Ectodermal cell (in vitro differentiated cells): Measurements from ENCODE around the gene FHOD3.

ENCODE experiments used
- H3K27ac ChIP-seq: 2 replicates; pipeline ENCODE4 v1.7.0; 2013; ENCODE audit warnings: mild to moderate bottlenecking, low read depth, low read length; ENCODE audit not compliant: insufficient read depth, poor library complexity, severe bottlenecking
- H3K27me3 ChIP-seq: 2 replicates; pipeline ENCODE4 v1.7.0; 2013; ENCODE audit warnings: mild to moderate bottlenecking, low read length; ENCODE audit not compliant: insufficient read depth, control insufficient read depth, poor library complexity, severe bottlenecking
- H3K36me3 ChIP-seq: one replicate; pipeline ENCODE4 v1.7.0; 2013; ENCODE audit warnings: low read length; ENCODE audit not compliant: control insufficient read depth, insufficient read depth
- H3K4me1 ChIP-seq: one replicate; pipeline ENCODE4 v1.7.0; 2013; ENCODE audit warnings: low read length; ENCODE audit not compliant: control insufficient read depth, insufficient read depth
- H3K4me3 ChIP-seq: 2 replicates; pipeline ENCODE4 v1.7.0; 2013; ENCODE audit warnings: low read depth, low read length, control low read depth; ENCODE audit not compliant: insufficient read depth
- H3K9me3 ChIP-seq: 2 replicates; pipeline ENCODE4 v1.7.0; 2013; ENCODE audit warnings: mild to moderate bottlenecking, low read length, moderate library complexity; ENCODE audit not compliant: control insufficient read depth
- WGBS, 2 experiments: methylation state at CpG; one replicate each; pipeline ENCODE4 v1.1.7; 2013; ENCODE audit warnings: missing lambda C conversion rate in 2 of 2; 5-methylcytosine and 5-hydroxymethylcytosine counted together

Gene FHOD3

GRCh38 chr18:36360256-36360909 lies 62.9 kb downstream of the FHOD3 start:
- Histone ChIP-seq H3K4me1 (no peaks in the 10 kb centered on the region), H3K9me3 (no peaks in the 10 kb centered on the region), H3K27ac (no peak overlapping the region), H3K36me3 (peaks cover 11% of the 10 kb centered on the region), H3K27me3 (no peaks in the 10 kb centered on the region), H3K4me3 (no peak overlapping the region)
- 92 to 95% methylated on average over 1 of the region's 1 CpG for WGBS, 2 experiments

- Histone ChIP-seq H3K9me3 (no peaks in the 10 kb centered on the region), H3K4me3 (no peak overlapping the region), H3K27ac (no peak overlapping the region), H3K36me3 (peaks cover 11% of the 10 kb centered on the region), H3K4me1 (no peaks in the 10 kb centered on the region), H3K27me3 (no peaks in the 10 kb centered on the region)
- WGBS, 2 experiments, result 90 to 96% methylated on average over 2 of the region's 2 CpGs
Measured at GRCh38 chr18:36364911-36365624, 67.6 kb downstream of the FHOD3 start.

- H3K27me3 ChIP-seq, result no peaks in the 10 kb centered on the region
- H3K4me1 ChIP-seq, result no peaks in the 10 kb centered on the region
- no peak overlapping the region for H3K4me3 ChIP-seq
- 93 to 96% methylated on average over 7 of the region's 7 CpGs for WGBS, 2 experiments
- no peak overlapping the region for H3K27ac ChIP-seq
- no peaks in the 10 kb centered on the region for H3K9me3 ChIP-seq
- H3K36me3 ChIP-seq, result peaks cover 19% of the 10 kb centered on the region
Measured at GRCh38 chr18:36365836-36366775, 68.6 kb downstream of the FHOD3 start.

GRCh38 chr18:36366994-36367839 lies 69.7 kb downstream of the FHOD3 start:
- WGBS, 2 experiments, result 89 to 91% methylated on average over 8 of the region's 8 CpGs
- Histone ChIP-seq H3K27ac (no peak overlapping the region), H3K27me3 (no peaks in the 10 kb centered on the region), H3K9me3 (no peaks in the 10 kb centered on the region), H3K4me1 (no peaks in the 10 kb centered on the region), H3K36me3 (peaks cover 18% of the 10 kb centered on the region), H3K4me3 (no peak overlapping the region)

GRCh38 chr18:36368889-36369288 lies 71.4 kb downstream of the FHOD3 start:
- WGBS, 2 experiments, result 100% methylated on average over 3 of the region's 3 CpGs
- Histone ChIP-seq H3K27me3 (no peaks in the 10 kb centered on the region), H3K9me3 (no peaks in the 10 kb centered on the region)

GRCh38 chr18:36372903-36373311 lies 75.4 kb downstream of the FHOD3 start:
- Histone ChIP-seq H3K27me3 (no peaks in the 10 kb centered on the region), H3K36me3 (peaks cover 13% of the 10 kb centered on the region), H3K27ac (no peak overlapping the region), H3K9me3 (no peaks in the 10 kb centered on the region), H3K4me3 (no peak overlapping the region), H3K4me1 (peaks cover 5% of the 10 kb centered on the region)
- WGBS, 2 experiments, result 94 to 96% methylated on average over 5 of the region's 5 CpGs

More at GRCh38 chr18:36368889-36369288, 71.4 kb downstream of the FHOD3 start:
- Histone ChIP-seq H3K4me1 (no peaks in the 10 kb centered on the region), H3K4me3 (no peak overlapping the region), H3K36me3 (peaks cover 13% of the 10 kb centered on the region), H3K27ac (no peak overlapping the region)

GRCh38 chr18:36374262-36374661 lies 76.7 kb downstream of the FHOD3 start:
- Histone ChIP-seq H3K4me3 (no peak overlapping the region), H3K27ac (no peak overlapping the region)
- 95 to 100% methylated on average over 1 to 3 of the region's 3 CpGs for WGBS, 2 experiments

GRCh38 chr18:36375118-36375517 lies 77.6 kb downstream of the FHOD3 start:
- no peaks in the 10 kb centered on the region for H3K27me3 ChIP-seq
- H3K4me1 ChIP-seq, result peaks cover 5% of the 10 kb centered on the region
- peaks cover 13% of the 10 kb centered on the region for H3K36me3 ChIP-seq
- 94 to 97% methylated on average over 4 to 5 of the region's 5 CpGs for WGBS, 2 experiments
- H3K9me3 ChIP-seq, result no peaks in the 10 kb centered on the region
- no peak overlapping the region for H3K4me3 ChIP-seq
- H3K27ac ChIP-seq, result no peak overlapping the region

More at GRCh38 chr18:36374262-36374661, 76.7 kb downstream of the FHOD3 start:
- Histone ChIP-seq H3K27me3 (no peaks in the 10 kb centered on the region), H3K36me3 (peaks cover 13% of the 10 kb centered on the region), H3K9me3 (no peaks in the 10 kb centered on the region), H3K4me1 (peaks cover 5% of the 10 kb centered on the region)

- WGBS, 2 experiments, result 87 to 90% methylated on average over 1 of the region's 1 CpG
- Histone ChIP-seq H3K9me3 (no peaks in the 10 kb centered on the region), H3K27ac (no peak overlapping the region), H3K4me1 (peaks cover 5% of the 10 kb centered on the region), H3K27me3 (no peaks in the 10 kb centered on the region), H3K4me3 (no peak overlapping the region), H3K36me3 (peaks cover 2% of the 10 kb centered on the region)
Measured at GRCh38 chr18:36376361-36376760, 78.8 kb downstream of the FHOD3 start.
